ENCODE data around the gene NBPF12.
"Not testable (repeated sequence)": the region's sequence is repeated elsewhere in the genome, so short reads cannot be mapped to it uniquely, and the experiment has no call there.

DNA sequence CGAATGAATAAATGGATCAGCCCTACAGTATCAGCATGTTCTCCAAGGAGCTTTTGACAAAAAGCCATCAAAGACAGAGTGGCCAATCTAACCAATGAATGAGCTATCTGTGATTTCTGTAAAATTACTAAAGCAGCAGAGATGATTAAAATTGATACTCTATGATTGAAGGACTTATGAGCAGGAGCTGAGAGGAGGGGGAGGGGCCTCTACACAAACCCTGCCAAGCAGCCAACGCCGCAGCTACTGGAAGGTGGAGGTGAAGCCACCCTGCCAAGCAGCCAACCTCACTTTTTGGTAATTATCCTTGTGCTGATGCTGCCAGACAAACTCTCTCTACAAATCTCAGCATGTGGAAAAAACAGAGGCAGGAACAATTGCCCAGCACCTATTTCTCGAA is 88.9 kb downstream of the NBPF12 start:
- TF ChIP-seq, protein P1, sequence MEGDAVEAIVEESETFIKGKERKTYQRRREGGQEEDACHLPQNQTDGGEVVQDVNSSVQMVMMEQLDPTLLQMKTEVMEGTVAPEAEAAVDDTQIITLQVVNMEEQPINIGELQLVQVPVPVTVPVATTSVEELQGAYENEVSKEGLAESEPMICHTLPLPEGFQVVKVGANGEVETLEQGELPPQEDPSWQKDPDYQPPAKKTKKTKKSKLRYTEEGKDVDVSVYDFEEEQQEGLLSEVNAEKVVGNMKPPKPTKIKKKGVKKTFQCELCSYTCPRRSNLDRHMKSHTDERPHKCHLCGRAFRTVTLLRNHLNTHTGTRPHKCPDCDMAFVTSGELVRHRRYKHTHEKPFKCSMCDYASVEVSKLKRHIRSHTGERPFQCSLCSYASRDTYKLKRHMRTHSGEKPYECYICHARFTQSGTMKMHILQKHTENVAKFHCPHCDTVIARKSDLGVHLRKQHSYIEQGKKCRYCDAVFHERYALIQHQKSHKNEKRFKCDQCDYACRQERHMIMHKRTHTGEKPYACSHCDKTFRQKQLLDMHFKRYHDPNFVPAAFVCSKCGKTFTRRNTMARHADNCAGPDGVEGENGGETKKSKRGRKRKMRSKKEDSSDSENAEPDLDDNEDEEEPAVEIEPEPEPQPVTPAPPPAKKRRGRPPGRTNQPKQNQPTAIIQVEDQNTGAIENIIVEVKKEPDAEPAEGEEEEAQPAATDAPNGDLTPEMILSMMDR (IDR thresholded peaks at IDR 0.05; ENCODE audit: poor library complexity): not testable (repeated sequence)
- TF ChIP-seq EZH2 (IDR thresholded peaks at IDR 0.05; ENCODE audit: borderline replicate concordance): not testable (repeated sequence)
